Hematopoietic multipotent progenitor cell treated with erythropoietin and hydrocortisone succinate and interleukin-3 and kit ligand, for 4 days (in vitro differentiated cells): ENCODE measurements around the gene SHD.

Experiments used
- DNase-seq: peaks from one replicate; pipeline ENCODE4 v3.0.0-alpha.2; 2015

Gene SHD

GRCh38 chr19:4328243-4328990 is 49.4 kb downstream of the SHD start:
- DNase-seq, result peak; percentile 97

- DNase-seq, result peak; percentile 45
Observed at GRCh38 chr19:4328991-4329681, 50.1 kb downstream of the SHD start.

GRCh38 chr19:4329858-4330257 is 50.8 kb downstream of the SHD start:
- DNase-seq, result no peak

GRCh38 chr19:4334929-4335570 is 56.0 kb downstream of the SHD start:
- DNase-seq, result no peak

- DNase-seq, result peak; percentile 63
Observed at GRCh38 chr19:4337906-4338440, 58.9 kb downstream of the SHD start.

GRCh38 chr19:4338441-4339355 is 59.6 kb downstream of the SHD start, which contains the start of gene STAP2:
TSS of gene STAP2 (minus strand) at chr19:4338827. CDS start at chr19:4338753, 74 bp downstream.
- DNase-seq, result peak; percentile 55
